Parathyroid adenoma (tissue), 2 donors: ENCODE data around the gene MRPL14.
A peak's percentile ranks its signal among the peaks of the same experiment; 100 is the strongest.

ENCODE experiments used
- H2AFZ ChIP-seq: fragments of 300-600 bp; sonication (generic); one replicate; pipeline ENCODE4 v1.7.0; 2017; ENCODE audit warnings: antibody characterized with exemption, mild to moderate bottlenecking
- H3K27ac ChIP-seq: fragments of 300-600 bp; sonication (generic); one replicate; pipeline ENCODE4 v1.7.0; 2017
- H3K27me3 ChIP-seq: fragments of 300-600 bp; sonication (generic); one replicate; pipeline ENCODE4 v1.7.0; 2017; ENCODE audit warnings: low read length; ENCODE audit not compliant: control insufficient read depth, insufficient read depth
- H3K36me3 ChIP-seq: fragments of 300-600 bp; sonication (generic); one replicate; pipeline ENCODE4 v1.7.0; 2017; ENCODE audit warnings: low read length; ENCODE audit not compliant: control insufficient read depth, insufficient read depth
- H3K4me1 ChIP-seq: fragments of 300-600 bp; sonication (generic); one replicate; pipeline ENCODE4 v1.7.0; 2017; ENCODE audit warnings: control low read depth
- H3K4me2 ChIP-seq: fragments of 300-600 bp; sonication (generic); one replicate; pipeline ENCODE4 v1.7.0; 2017; ENCODE audit warnings: low read length
- H3K4me3 ChIP-seq: fragments of 300-600 bp; sonication (generic); one replicate; pipeline ENCODE4 v1.7.0; 2017; ENCODE audit warnings: low read depth, low read length
- H3K79me2 ChIP-seq: fragments of 300-600 bp; sonication (generic); one replicate; pipeline ENCODE4 v1.7.0; 2017; ENCODE audit warnings: control low read depth
- H3K9ac ChIP-seq: fragments of 300-600 bp; sonication (generic); one replicate; pipeline ENCODE4 v1.7.0; 2017; ENCODE audit warnings: mild to moderate bottlenecking
- H3K9me3 ChIP-seq: fragments of 300-600 bp; sonication (generic); one replicate; pipeline ENCODE4 v1.7.0; 2017; ENCODE audit warnings: low read length; ENCODE audit not compliant: control insufficient read depth
- TF ChIP-seq, protein P1 (sequence below): fragments of 300-600 bp; sonication (generic); IDR thresholded peaks from one replicate; pipeline ENCODE4 v1.7.0; 2017; ENCODE audit warnings: antibody characterized with exemption, mild to moderate bottlenecking
- donor health status: primary hyperparathyroidism.

Gene MRPL14

DNA sequence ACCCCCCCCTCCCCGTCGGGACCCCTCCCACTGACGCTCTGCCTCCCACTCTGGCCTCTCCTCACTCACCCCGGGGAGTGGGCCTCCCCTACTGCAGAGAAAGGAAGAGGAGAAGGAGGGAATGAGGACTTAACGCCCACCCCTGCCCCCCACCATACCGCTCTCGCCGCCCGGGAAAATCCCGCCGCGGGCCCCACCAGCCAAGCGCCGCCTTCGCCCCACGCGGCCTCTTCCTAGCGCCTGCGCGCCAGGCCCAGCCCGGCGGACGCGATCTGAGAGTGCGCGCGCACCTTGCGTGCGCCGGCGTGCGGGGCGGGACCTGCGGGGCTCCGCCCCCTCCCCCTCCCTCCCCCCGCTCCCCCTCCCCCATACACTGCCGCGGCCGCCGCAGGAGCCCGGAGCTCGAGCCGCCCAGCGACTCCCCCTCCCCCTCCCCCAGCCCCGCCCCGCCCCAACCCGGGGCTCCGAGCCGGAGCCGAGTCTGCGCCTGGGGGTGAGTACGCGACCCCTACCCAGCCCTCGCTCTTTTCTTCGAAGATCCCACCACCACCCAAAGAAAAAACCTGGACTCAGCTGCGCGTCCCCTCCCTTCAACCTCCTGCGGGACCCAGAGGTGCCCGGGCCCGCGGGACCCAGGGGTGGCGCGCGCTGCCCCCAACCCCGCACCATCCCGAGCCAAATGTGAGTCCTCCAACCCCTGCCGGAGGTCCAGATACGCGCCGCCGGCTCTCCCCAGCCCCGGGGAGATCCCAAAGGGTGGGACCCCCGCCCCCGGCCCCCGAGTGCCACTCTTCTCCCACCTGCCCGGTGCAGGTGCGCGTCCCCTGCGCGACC lies at the start of gene MRPL14, which contains the start of gene TMEM63B:
MRPL14 (minus strand) TSS at position 267 of the 834 bp plus-strand sequence. CDS start 10,841 bp downstream, outside the sequence.
TMEM63B (plus strand) TSS at position 369 of the 834 bp plus-strand sequence. CDS start 7,031 bp downstream, outside the sequence.
- no peaks in the 10 kb centered on the region for H3K27me3 ChIP-seq
- H3K36me3 ChIP-seq: no peaks in the 10 kb centered on the region
- TF ChIP-seq, protein P1, sequence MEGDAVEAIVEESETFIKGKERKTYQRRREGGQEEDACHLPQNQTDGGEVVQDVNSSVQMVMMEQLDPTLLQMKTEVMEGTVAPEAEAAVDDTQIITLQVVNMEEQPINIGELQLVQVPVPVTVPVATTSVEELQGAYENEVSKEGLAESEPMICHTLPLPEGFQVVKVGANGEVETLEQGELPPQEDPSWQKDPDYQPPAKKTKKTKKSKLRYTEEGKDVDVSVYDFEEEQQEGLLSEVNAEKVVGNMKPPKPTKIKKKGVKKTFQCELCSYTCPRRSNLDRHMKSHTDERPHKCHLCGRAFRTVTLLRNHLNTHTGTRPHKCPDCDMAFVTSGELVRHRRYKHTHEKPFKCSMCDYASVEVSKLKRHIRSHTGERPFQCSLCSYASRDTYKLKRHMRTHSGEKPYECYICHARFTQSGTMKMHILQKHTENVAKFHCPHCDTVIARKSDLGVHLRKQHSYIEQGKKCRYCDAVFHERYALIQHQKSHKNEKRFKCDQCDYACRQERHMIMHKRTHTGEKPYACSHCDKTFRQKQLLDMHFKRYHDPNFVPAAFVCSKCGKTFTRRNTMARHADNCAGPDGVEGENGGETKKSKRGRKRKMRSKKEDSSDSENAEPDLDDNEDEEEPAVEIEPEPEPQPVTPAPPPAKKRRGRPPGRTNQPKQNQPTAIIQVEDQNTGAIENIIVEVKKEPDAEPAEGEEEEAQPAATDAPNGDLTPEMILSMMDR: no peak
- H3K4me2 ChIP-seq: peak within 1 kb of the TSS; percentile 75
- H3K79me2 ChIP-seq: peaks cover 17% of the 10 kb centered on the region
- H3K9me3 ChIP-seq: no peaks in the 10 kb centered on the region
- H3K4me1 ChIP-seq: peaks cover 5% of the 10 kb centered on the region
- peak within 1 kb of the TSS; percentile 83 for H2AFZ ChIP-seq
- H3K4me3 ChIP-seq: peak within 1 kb of the TSS; percentile 76
- peak within 1 kb of the TSS; percentile 33 for H3K9ac ChIP-seq
- peak within 1 kb of the TSS; percentile 44 for H3K27ac ChIP-seq

DNA sequence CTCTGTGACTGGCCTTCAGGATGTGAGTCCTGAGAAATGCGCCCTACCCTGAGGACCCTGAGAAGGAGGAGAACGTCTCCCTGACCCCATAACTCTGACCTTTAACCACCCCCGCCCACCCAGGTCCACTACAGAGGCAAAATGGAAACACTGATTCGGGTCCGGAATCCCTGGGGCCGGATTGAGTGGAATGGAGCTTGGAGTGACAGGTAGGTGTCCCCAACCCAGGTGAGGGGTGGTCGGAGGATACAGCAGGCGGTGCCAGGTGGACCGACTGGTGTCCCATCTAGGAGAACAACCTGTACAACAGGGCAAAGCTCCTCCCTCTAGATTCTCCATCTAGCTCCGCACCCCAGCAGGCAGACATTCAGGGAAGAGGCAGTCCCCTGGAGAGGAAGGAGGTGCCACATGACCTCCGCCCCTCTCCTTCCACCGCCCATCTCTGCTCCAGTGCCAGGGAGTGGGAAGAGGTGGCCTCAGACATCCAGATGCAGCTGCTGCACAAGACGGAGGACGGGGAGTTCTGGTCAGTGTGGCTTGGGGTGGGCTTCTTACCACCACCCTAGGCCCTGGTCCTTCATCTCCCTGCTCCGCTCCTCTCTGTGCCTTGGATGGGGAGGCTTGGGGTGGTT lies 49.0 kb upstream of the MRPL14 start:
- no peaks in the 10 kb centered on the region for H3K4me1 ChIP-seq
- no peak overlapping the region for H3K4me3 ChIP-seq
- no peak overlapping the region for H2AFZ ChIP-seq
- no peaks in the 10 kb centered on the region for H3K27me3 ChIP-seq
- TF ChIP-seq, protein P1: no peak
- H3K9me3 ChIP-seq: no peaks in the 10 kb centered on the region
- H3K4me2 ChIP-seq: no peak overlapping the region
- H3K79me2 ChIP-seq: no peaks in the 10 kb centered on the region
- no peaks in the 10 kb centered on the region for H3K36me3 ChIP-seq
- H3K27ac ChIP-seq: no peak overlapping the region
- no peak overlapping the region for H3K9ac ChIP-seq

DNA sequence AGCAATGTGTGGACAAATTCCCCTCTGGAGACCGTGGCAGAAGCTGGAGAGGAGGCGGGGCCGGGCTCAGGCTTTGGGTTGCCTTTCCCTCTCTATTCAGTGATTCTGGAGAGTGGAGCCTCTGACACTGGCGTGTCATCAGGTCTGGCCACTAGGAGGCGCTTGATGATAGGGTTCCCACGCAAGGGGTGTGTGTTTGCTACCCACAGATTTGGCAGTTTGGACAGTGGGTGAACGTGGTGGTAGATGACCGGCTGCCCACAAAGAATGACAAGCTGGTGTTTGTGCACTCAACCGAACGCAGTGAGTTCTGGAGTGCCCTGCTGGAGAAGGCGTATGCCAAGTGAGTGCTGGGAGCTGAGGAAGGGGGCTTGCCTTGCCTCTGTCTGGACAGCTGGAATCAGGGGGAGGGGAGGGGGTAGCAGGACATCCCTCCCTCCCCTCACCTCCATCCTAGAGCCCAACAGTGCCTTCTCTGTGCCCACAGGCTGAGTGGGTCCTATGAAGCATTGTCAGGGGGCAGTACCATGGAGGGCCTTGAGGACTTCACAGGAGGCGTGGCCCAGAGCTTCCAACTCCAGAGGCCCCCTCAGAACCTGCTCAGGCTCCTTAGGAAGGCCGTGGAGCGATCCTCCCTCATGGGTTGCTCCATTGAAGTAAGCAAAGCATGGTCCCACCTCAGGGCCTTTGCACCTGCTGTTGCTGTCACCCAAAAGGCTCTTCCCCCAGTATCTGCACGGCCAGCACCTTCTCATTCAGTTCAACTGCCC lies 45.7 kb upstream of the MRPL14 start:
- TF ChIP-seq, protein P1: peak; percentile 89
- Histone ChIP-seq H3K9ac (no peak overlapping the region), H3K4me2 (no peak overlapping the region), H3K9me3 (no peaks in the 10 kb centered on the region), H3K79me2 (no peaks in the 10 kb centered on the region), H3K36me3 (no peaks in the 10 kb centered on the region), H2AFZ (peak overlapping the region; percentile 5), H3K4me1 (no peaks in the 10 kb centered on the region), H3K27me3 (no peaks in the 10 kb centered on the region), H3K4me3 (no peak overlapping the region), H3K27ac (no peak overlapping the region)

DNA sequence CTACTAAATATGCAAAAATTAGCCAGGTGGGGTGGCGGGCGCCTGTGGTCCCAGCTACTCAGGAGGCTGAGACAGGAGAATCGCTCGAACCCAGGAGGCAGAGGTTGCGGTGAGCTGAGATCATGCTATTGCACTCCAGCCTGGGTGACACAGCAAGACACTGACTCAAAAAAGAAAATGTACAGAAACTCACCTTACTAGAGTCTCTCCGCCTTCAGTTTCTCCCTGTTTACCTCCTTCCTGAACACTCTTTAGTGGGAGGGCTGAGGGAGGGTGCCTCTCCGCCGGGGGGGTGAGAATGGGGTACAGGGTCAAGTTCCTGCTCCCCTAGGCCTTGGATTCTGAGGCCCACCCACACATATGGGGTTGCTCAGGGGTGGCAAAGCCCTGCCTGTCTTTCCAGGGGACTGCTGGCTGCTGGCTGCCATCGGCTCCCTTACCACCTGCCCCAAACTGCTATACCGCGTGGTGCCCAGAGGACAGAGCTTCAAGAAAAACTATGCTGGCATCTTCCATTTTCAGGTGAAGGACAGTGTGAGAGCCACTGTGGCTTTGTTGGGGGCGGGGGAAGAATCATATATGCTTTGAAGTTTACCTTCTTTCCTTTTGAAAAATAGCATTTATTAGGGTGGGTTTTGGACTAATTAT lies 44.8 kb upstream of the MRPL14 start:
- Histone ChIP-seq H3K4me3 (no peak overlapping the region), H3K27ac (no peak overlapping the region), H3K36me3 (no peaks in the 10 kb centered on the region), H3K4me1 (no peaks in the 10 kb centered on the region), H2AFZ (no peak overlapping the region), H3K4me2 (no peak overlapping the region), H3K27me3 (no peaks in the 10 kb centered on the region), H3K79me2 (no peaks in the 10 kb centered on the region), H3K9ac (no peak overlapping the region), H3K9me3 (no peaks in the 10 kb centered on the region)
- TF ChIP-seq, protein P1: no peak
